Endothelial cell of hepatic sinusoid (primary cell): ENCODE data around the gene PRDX6.
"Not testable (repeated sequence)": the region's sequence is repeated elsewhere in the genome, so short reads cannot be mapped to it uniquely, and the experiment has no call there.

Source experiments
- in situ Hi-C: cut with HindIII; loops from 2 replicates; pipeline ENCODE4 v1.10.0; 2017; ENCODE audit warnings: low sequenced_read_pairs

PRDX6 gene

GRCh38 chr1:173477286-173478093 is at the start of gene PRDX6:
Gene PRDX6, plus strand, starts transcription at chr1:173477335. Its CDS starts 63 bp downstream, at chr1:173477398.
- in situ Hi-C loops: no loop called here

GRCh38 chr1:173429471-173430402 is 47.4 kb upstream of the PRDX6 start:
- in situ Hi-C loops: no loop called here

GRCh38 chr1:173430677-173431303 is 46.3 kb upstream of the PRDX6 start:
- in situ Hi-C loops: no loop called here

GRCh38 chr1:173431304-173432045 is 45.7 kb upstream of the PRDX6 start:
- in situ Hi-C loops: no loop called here

GRCh38 chr1:173432331-173432730 is 44.8 kb upstream of the PRDX6 start:
- in situ Hi-C loops: no loop called here

GRCh38 chr1:173433751-173434326 is 43.3 kb upstream of the PRDX6 start:
- in situ Hi-C loops: no loop called here

GRCh38 chr1:173436841-173437428 is 40.2 kb upstream of the PRDX6 start:
- in situ Hi-C loops: no loop called here

- in situ Hi-C loops: no loop called here
Observed at GRCh38 chr1:173438675-173439074, 38.5 kb upstream of the PRDX6 start.

GRCh38 chr1:173440430-173440829 is 36.7 kb upstream of the PRDX6 start:
- in situ Hi-C loops: no loop called here

GRCh38 chr1:173444757-173445156 is 32.4 kb upstream of the PRDX6 start:
- in situ Hi-C loops: no loop called here

- in situ Hi-C loops: no loop called here
Observed at GRCh38 chr1:173445164-173445563, 32.0 kb upstream of the PRDX6 start.

- in situ Hi-C loops: no loop called here
Observed at GRCh38 chr1:173445656-173446055, 31.5 kb upstream of the PRDX6 start.

- in situ Hi-C loops: no loop called here
Observed at GRCh38 chr1:173447224-173447623, 29.9 kb upstream of the PRDX6 start.

GRCh38 chr1:173448945-173449344 is 28.2 kb upstream of the PRDX6 start:
- in situ Hi-C loops: no loop called here

GRCh38 chr1:173451981-173452380 is 25.2 kb upstream of the PRDX6 start:
- in situ Hi-C loops: no loop called here

- in situ Hi-C loops: no loop called here
Observed at GRCh38 chr1:173453982-173454381, 23.2 kb upstream of the PRDX6 start.

GRCh38 chr1:173454966-173455524 is 22.1 kb upstream of the PRDX6 start:
- in situ Hi-C loops: no loop called here

- in situ Hi-C loops: no loop called here
Observed at GRCh38 chr1:173459885-173460284, 17.2 kb upstream of the PRDX6 start.

- in situ Hi-C loops: not testable (repeated sequence)
Observed at GRCh38 chr1:173462666-173463065, 14.5 kb upstream of the PRDX6 start.

- in situ Hi-C loops: not testable (repeated sequence)
Observed at GRCh38 chr1:173464185-173464584, 12.9 kb upstream of the PRDX6 start.
